AG09319 (cell line): ENCODE results near the gene EIF1B.
A peak's percentile ranks its signal among the peaks of the same experiment; 100 is the strongest.

Experiments used
- DNase-seq: peaks from one replicate; pipeline ENCODE4 v3.0.0-alpha.2; 2010; ENCODE audit warnings: low read depth; ENCODE audit errors: extremely low read depth
- TF ChIP-seq, protein P1 (sequence below): IDR thresholded peaks from 2 replicates; pipeline ENCODE4 v1.5.1; 2011; ENCODE audit warnings: low read depth, mild to moderate bottlenecking, inconsistent platforms, low read length, moderate library complexity

Gene EIF1B

DNA sequence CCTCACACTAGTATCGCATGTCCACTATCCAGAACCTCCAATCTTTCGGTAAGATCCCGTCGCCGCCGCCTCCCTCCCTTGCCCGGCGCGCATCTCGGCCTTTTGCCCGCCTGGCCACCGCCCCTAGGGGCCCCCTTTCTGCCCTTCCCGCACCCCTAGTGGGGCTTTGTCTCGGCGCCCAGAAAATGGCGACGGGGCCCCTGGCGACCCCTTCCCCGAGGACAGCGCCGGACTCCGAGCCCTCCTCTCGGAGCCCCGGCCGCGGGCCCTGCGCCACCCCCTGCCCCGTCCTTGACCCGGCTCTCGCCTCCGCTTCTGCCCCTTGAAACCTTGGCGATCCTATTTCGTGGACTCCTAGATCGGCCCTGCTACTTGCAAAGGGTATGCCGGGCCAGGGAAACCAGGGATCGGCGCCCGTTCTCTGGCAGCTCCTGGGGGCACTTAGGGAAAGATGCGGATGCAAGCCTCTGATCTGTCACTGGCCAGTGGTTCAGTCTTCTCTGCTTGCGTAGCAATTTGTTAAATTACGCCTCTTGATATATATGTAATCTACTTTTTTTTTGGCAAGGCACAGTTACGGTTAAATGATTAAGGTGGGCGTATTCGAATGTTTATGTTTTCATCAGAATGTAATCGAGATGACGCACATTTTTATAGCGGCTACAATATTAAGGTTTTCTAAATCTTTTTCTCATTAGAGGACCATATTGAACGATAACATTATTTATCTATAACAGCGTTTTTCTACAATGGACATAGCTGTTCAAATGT lies 603 bp downstream of the EIF1B start:
- TF ChIP-seq, protein P1, sequence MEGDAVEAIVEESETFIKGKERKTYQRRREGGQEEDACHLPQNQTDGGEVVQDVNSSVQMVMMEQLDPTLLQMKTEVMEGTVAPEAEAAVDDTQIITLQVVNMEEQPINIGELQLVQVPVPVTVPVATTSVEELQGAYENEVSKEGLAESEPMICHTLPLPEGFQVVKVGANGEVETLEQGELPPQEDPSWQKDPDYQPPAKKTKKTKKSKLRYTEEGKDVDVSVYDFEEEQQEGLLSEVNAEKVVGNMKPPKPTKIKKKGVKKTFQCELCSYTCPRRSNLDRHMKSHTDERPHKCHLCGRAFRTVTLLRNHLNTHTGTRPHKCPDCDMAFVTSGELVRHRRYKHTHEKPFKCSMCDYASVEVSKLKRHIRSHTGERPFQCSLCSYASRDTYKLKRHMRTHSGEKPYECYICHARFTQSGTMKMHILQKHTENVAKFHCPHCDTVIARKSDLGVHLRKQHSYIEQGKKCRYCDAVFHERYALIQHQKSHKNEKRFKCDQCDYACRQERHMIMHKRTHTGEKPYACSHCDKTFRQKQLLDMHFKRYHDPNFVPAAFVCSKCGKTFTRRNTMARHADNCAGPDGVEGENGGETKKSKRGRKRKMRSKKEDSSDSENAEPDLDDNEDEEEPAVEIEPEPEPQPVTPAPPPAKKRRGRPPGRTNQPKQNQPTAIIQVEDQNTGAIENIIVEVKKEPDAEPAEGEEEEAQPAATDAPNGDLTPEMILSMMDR = no peak
- no peak for DNase-seq

DNA sequence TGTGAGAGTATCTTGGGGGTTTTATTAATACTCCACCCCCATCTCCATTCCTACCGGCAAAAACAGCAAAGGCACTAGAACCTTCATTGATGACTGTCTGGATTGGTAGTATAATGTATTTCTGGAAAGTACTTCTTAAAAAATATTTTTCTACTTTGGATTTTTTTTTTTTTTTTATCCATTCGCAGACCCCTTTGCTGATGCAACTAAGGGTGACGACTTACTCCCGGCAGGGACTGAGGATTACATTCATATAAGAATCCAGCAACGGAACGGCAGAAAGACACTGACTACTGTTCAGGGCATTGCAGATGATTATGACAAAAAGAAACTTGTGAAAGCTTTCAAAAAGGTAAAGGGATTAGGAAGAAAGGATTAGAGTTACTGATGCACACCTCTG lies 1.2 kb downstream of the EIF1B start:
- no peak for DNase-seq
- TF ChIP-seq, protein P1 = no peak

DNA sequence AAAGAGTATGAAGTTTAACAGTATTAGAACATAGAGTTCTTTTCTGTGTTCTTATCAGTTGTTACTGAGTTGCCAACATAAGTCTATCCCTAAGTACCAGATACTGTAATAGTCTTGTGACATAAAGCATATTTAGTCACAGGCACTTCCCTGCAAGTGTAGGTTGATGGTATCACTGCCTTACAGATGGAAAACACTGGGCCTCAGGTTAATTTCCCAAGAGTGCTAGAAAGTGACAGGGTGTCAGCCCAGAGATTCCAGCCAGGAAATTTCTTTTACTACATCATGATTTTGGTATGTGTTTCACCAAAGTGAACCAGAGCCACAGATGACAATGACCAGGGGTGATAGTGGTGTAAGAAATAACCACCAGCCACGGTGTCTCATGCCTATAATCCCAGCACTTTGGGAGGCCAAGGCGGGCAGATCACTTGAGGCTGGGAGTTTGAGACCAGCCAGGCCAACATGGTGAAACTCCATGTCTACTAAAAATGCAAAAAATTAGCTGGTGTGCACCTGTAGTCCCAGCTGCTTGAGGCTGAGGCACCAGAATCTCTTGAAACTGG lies 3.2 kb downstream of the EIF1B start:
- DNase-seq = no peak

DNA sequence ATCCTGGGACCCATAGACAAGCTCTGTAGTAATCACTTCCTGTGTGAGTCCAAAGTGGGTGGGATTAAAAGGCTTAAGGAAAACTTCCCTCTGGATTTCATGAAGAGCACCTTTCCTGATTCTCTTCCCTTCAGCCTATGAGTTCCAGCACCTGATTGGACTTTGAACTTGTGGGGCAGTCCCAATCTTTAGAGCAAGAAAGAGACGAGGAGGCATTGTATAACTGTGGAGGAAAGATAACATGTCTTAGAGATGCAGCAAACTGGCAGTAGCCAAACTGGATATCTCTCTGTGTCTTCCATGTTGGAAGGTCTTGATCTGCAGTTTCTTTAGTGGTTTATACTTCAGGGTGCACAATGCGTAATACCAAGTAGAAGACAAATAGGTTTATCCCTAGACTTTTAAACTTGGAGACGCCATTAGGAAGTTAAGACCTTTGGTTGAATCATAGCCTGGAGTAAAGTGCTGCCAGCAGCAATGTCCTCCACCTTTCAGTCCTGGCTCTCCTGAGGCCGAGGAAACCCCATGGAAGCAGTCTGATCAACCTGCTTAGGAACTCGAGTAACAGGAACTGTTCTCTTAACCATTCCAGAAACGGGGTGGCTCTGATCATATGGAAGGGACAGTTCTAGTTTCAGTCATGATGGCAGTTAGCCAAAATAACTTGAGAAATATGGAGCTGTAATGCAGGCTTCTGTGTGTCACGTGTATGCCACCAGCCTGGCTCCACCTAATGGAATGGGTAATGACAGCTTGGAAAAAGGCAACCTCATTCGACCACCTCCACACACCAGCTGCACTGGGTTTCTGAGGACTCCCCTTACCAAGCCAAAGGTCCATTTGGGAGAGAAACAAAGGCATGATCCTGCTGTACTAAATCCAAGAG lies 4.7 kb downstream of the EIF1B start:
- DNase-seq = no peak

More for the DNA sequence above, 3.2 kb downstream of the EIF1B start:
- TF ChIP-seq, protein P1 = no peak

DNA sequence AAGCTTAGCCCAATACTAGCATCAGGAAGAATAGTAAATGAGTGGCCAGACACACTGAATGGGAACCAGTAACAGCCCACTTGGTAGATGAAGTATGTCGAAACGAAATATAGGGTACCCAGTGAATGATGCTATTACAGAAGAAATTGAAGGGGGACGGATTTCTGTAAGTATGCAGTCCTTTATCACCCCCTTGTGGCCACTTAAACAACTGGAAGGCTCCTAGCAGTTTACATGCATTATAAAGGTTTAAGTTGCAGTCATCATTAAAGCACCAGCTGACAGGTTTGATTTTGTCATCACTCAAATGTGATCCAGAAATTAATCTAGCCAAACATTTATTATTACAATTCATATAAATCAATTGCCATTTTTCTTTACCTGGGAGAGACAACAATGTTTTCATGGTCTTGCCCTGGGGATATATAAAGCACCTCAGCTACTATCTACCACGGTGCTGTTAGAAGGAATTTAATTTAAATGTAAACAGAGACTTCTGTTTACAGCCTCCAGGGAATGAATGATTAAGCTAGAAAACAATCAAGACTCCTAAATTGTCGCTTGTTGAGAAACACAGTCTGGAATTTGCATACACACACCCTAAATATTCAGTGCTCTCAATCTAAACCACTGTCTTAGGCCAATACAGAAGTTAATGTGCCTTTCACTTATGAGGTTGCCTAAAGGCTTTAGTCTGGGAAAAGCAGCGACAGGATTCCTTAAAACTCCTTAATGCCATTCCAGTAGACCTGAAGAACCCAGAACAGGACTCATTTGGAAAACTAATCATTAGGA lies 7.8 kb downstream of the EIF1B start:
- no peak for DNase-seq
- TF ChIP-seq, protein P1 = peak; percentile 75

More for the DNA sequence above, 4.7 kb downstream of the EIF1B start:
- TF ChIP-seq, protein P1 = no peak

DNA sequence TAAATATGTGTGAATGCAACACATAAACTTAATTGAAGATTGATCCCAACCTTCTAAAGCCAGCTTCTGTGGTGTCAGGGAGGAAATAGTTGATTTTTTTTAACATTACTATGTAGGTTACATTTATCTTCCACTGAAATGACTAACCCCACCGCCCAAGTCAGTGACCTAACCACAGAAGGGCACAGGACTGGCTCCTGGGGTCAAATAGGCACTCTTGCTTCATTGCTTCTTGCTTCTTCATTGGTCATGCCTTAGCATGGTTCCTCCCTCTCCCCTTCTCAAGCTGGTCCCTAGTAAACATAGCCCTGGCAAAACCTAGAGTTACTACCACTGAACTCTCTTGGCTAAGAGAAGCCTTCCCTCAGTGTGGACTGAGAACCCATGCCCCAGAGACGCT lies 12.3 kb downstream of the EIF1B start:
- no peak for DNase-seq
- TF ChIP-seq, protein P1 = no peak
